Esophagus (tissue), 2 donors: Measurements from ENCODE around the gene MOB3A. TPM values are rescaled to one million over a fixed set of nuclear protein-coding genes. Genes with fewer than 3 reads are reported as not detected.

Experiments
- H3K27ac ChIP-seq, 2 donors: one replicate each; pipeline ENCODE4 v1.5.1; 2013; ENCODE audit warnings: low read depth in 2 of 2, mild to moderate bottlenecking in 2 of 2, inconsistent platforms in 1 of 2, low read length in 1 of 2, moderate library complexity in 1 of 2
- H3K27me3 ChIP-seq, 2 donors: one replicate each; pipeline ENCODE4 v1.6.1; 2013; ENCODE audit warnings: low read length in 2 of 2, control low read depth in 1 of 2, mild to moderate bottlenecking in 1 of 2; ENCODE audit not compliant: insufficient read depth in 2 of 2, control insufficient read depth in 1 of 2
- H3K36me3 ChIP-seq, 2 donors: one replicate each; pipeline ENCODE4 v1.6.1; 2013; ENCODE audit warnings: low read length in 1 of 2; ENCODE audit not compliant: control insufficient read depth in 2 of 2, insufficient read depth in 2 of 2
- H3K4me1 ChIP-seq, 2 donors: one replicate each; pipeline ENCODE4 v1.6.1; 2013; ENCODE audit warnings: low read length in 1 of 2; ENCODE audit not compliant: control insufficient read depth in 2 of 2, insufficient read depth in 2 of 2
- H3K4me3 ChIP-seq, 2 donors: one replicate each; pipeline ENCODE4 v1.5.1; 2013; ENCODE audit warnings: low read length in 2 of 2, mild to moderate bottlenecking in 2 of 2, low read depth in 1 of 2, moderate library complexity in 1 of 2
- H3K9me3 ChIP-seq, 2 donors: one replicate each; pipeline ENCODE4 v1.6.1; 2013; ENCODE audit warnings: mild to moderate bottlenecking in 2 of 2, low read depth in 1 of 2, low read length in 1 of 2, moderate library complexity in 1 of 2; ENCODE audit not compliant: control insufficient read depth in 2 of 2, insufficient read depth in 1 of 2
- WGBS, 2 donors: extraction: QIAGEN DNeasy Blood & Tissue Kit; methylation state at CpG; one replicate each; pipeline ENCODE4 v1.1.7; 2013; 5-methylcytosine and 5-hydroxymethylcytosine counted together
- polyA plus RNA-seq, 2 donors: library from polyadenylated mRNA; stranded (reverse); fragments of 200-250 nt; gene quantifications; one replicate each; pipeline ENCODE4 v1.2.3, GENCODE V29; 2013
- donor health status: healthy with polysubstance abuse.
- donor health status: Bipolar disorder and iron deficiency.

The MOB3A gene
- polyA plus RNA-seq, 2 donors, result 11.0 to 12.4 TPM

DNA sequence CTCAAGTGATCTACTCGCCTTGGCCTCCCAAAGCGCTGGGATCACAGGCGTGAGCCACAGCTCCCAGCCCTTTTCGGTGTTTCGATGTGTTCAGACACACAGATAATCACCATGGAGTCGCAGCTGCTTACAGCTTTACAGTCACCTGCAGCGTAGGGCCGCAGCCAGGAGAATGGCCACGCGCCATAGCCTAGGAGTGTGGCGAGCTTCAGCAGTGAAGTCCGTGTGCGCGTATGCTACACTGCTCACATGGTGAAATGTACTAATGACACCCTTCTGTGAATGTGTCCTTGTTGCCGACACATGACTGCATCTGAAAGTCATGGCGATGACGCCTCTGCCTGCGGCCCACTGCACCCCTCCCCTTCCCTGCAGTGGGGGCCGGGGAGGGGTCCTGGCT is 31.6 kb upstream of the MOB3A start:
- Histone ChIP-seq H3K27me3 (no peaks in the 10 kb centered on the region), H3K27ac (no peak overlapping the region), H3K4me3 (no peak overlapping the region), H3K4me1 (no peaks in the 10 kb centered on the region), H3K9me3 (no peaks in the 10 kb centered on the region), H3K36me3 (peaks cover 50 to 74% of the 10 kb centered on the region in 2 donors)
- 73 to 81% methylated on average over 19 of the region's 19 CpGs for WGBS, 2 donors

DNA sequence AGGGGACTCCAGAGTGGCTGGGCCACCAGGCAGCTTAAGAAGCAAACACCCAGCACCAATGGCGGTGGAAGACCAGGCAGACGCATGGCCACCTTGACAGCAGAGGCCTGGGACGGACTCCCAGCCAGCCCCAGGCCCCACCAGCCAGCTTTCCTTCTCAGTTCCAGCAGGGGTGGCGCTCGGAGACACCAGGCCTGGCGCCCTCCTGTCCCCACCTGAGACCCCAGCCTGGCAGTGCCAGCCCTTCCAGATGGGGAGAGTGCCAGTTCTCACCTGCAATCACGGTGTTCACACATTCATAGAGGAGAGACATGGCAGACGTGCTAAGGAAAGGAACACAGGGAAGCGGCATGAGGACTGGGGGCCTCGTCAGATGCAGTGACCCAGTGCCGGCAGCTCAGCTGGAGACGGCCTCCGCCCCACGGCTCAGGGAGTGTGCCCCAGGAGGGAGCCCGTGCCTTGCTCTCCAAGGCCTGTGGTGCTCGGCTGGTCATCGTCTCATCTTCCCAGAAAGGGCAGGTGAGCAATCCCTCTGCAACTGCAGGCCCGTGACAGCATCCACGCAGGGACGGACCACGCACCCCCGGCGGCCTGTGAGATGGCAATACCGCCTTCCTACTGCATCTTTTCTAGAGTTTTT is 30.9 kb upstream of the MOB3A start:
- H3K4me3 ChIP-seq, result no peak overlapping the region
- H3K4me1 ChIP-seq, result no peaks in the 10 kb centered on the region
- no peak overlapping the region for H3K27ac ChIP-seq
- peaks cover 49 to 74% of the 10 kb centered on the region in 2 donors for H3K36me3 ChIP-seq
- H3K27me3 ChIP-seq, result no peaks in the 10 kb centered on the region
- 94 to 97% methylated on average over 24 of the region's 24 CpGs for WGBS, 2 donors
- H3K9me3 ChIP-seq, result no peaks in the 10 kb centered on the region

DNA sequence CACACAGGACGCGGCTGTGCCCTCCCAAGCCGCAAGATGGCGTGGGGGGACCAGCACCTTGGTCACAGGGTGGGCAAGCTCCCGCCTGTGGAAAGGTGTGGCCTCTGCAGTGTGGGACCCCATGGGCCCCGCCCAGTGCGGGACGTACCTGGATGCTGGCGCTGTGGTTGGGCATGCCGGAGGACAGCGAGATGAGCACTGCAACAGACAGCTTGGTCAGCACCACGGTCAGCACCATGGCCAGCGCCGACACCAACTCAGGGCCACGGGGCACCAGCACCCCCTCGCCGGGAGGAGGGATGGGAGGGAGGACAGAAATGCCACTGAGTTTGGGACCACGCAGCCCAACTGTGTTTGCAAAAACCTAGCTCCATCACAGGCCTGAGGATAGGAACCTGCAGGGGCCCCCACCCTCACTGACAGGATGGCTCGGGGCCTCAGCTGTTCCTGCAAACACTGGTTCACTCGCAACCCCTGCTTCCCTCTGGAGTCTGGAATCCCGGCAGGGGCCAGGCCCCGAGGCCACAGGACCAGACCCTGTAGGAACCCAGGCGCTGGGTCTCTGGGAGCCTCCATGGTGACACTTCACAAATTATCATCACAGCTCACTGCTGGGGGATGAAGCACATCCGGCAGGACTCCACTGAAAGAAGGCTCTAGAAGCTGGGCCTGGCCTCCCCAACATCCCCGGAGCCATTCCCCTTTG is 27.7 kb upstream of the MOB3A start:
- H3K9me3 ChIP-seq, result no peaks in the 10 kb centered on the region
- H3K27me3 ChIP-seq, result no peaks in the 10 kb centered on the region
- H3K4me1 ChIP-seq, result no peaks in the 10 kb centered on the region
- peaks cover 35 to 70% of the 10 kb centered on the region in 2 donors for H3K36me3 ChIP-seq
- WGBS, 2 donors, result 88 to 91% methylated on average over 25 of the region's 25 CpGs
- H3K27ac ChIP-seq, result no peak overlapping the region
- no peak overlapping the region for H3K4me3 ChIP-seq

DNA sequence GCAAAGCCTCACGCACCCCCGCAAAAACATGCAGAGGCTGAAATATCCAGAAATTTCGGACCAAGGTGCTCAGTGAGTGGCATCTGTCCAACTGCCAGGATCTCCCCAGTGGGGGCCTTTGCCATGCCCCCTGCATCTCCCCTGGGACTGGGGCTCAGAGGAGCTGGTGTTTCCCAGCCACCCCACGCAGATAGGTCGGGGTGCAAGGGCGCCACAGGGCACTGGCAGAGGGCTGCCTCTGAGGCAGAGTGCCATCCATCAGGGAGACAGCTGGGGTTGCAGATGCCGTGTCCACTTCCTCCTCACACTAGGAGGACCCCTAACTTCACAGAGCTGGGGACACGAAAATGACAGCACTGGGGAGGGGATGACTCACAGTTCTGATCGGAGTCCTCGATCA is 26.9 kb upstream of the MOB3A start:
- peaks cover 39 to 76% of the 10 kb centered on the region in 2 donors for H3K36me3 ChIP-seq

DNA sequence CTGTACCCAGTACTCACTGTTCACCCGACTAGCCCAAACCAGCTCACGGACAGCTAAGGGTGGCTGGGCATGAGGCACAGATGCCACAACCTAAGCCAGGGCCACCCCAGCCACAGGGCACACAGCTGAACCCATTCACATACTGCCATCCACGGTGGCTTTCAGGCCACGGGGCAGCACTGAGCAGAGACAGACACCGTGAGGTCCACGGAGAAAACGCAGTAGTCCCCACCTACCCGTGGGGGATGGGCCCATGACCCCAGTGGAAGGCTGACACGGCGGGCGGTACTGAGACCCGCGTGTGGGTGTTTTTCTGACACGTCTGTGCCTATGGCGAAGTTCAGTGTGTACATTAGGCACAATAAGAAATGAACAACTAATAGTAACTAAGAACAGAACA is 26.1 kb upstream of the MOB3A start:
- peaks cover 36 to 77% of the 10 kb centered on the region in 2 donors for H3K36me3 ChIP-seq
- no peaks in the 10 kb centered on the region for H3K9me3 ChIP-seq
- no peak overlapping the region for H3K27ac ChIP-seq
- no peaks in the 10 kb centered on the region for H3K4me1 ChIP-seq
- 91% methylated on average over 15 of the region's 15 CpGs for WGBS, 2 donors
- H3K4me3 ChIP-seq, result no peak overlapping the region
- no peaks in the 10 kb centered on the region for H3K27me3 ChIP-seq

More for the DNA sequence above, 26.9 kb upstream of the MOB3A start:
- 94% methylated on average over 10 of the region's 10 CpGs for WGBS, 2 donors
- Histone ChIP-seq H3K27ac (no peak overlapping the region), H3K27me3 (no peaks in the 10 kb centered on the region), H3K4me1 (no peaks in the 10 kb centered on the region), H3K9me3 (no peaks in the 10 kb centered on the region), H3K4me3 (no peak overlapping the region)

DNA sequence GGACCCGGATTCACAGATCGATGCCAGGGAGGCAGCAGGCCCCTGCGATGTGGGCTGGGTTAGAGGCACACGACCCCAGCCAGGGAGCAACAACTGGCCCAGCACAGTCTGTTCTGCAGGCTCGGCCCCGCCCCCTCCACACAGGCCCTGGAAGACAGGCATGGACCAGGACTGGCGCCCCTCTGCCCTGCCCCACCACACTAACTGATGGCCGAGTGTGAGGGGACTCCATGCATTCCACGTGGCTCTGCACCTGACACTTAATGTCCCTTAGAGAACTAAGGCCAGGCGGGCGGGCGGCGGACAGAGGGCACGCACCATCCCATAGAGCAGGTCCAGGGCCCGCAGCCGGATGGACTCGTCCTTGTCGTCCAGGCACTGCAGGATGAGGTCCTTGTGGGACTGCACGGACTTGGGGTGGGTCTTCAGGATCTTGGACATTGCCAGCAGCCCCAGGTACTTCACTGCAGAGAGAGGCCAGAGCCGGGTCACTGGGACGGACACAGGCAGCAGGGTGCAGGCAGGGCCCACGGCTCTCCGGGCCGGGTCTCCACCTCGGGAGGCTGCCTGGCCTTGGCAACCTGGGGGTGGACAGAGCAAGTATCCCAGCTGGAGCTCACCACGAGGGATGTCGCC is 25.4 kb upstream of the MOB3A start:
- Histone ChIP-seq H3K27me3 (no peaks in the 10 kb centered on the region), H3K4me3 (no peak overlapping the region), H3K36me3 (peaks cover 38 to 77% of the 10 kb centered on the region in 2 donors), H3K9me3 (no peaks in the 10 kb centered on the region), H3K4me1 (no peaks in the 10 kb centered on the region), H3K27ac (no peak overlapping the region)
- 94% methylated on average over 27 of the region's 27 CpGs for WGBS, 2 donors

DNA sequence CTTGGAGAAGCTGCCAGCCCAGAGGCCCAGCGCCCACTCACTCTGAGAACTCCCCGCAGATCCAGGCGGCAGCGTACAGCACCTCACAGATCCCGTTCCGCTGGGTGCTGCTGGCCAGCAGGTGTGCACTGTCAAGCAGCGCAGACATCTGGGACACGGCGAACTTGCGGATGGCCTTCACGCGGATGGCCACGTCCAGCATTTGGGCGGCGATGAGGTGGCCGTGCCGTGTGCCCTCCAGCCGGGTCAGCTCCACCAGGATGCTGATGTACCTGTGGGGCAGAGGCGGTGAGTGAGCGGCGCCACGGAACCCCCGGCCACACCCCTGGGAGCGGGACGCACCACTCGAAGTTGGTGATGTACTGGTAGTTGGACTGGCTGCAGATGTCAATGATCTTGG is 24.7 kb upstream of the MOB3A start:
- H3K9me3 ChIP-seq, result no peaks in the 10 kb centered on the region
- no peak overlapping the region for H3K4me3 ChIP-seq
- H3K4me1 ChIP-seq, result no peaks in the 10 kb centered on the region
- peaks cover 42 to 78% of the 10 kb centered on the region in 2 donors for H3K36me3 ChIP-seq
- H3K27me3 ChIP-seq, result no peaks in the 10 kb centered on the region
- H3K27ac ChIP-seq, result no peak overlapping the region
- WGBS, 2 donors, result 95 to 97% methylated on average over 26 of the region's 26 CpGs

DNA sequence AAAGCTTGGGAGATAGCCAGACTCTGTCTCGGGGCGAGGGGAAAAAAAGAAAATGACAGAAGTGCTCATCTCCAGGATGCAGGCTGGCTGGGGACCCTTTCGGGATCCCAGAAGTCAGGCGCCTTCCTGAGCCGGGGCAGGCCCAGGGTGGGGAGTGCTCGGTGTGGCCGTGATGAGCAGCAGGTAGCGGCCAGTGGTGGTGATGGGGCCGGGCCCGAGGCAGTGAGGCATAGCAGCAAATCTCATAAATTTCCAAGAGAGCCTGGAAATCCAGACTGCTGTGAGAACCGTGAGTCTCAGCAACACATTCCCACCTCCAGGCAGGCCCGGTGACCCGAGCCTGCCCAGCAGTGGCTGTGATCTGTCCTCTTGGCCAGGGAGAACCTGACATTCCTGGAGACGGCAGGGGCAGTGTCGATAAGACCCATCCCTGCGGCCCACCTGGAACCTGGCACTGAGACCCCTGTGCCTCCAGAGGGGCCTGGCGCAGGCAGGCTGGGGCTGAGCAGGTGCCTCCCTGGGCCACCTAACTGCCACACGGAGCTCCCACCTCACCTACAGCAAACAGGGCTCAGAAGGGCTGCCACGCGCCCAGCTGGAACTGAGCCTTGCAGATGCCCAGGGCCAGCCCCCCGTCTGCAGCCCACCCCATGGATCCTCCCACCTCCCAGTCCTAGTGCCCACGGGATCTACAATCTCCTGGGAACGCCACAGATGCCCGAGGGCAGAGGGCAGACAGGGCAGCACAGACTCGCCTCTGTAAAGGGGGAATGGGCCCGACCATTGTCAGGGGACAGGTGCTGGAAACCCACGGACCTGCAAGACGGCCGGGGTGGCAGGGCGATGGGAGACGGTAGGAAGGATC is 24.0 kb upstream of the MOB3A start:
- H3K9me3 ChIP-seq, result no peaks in the 10 kb centered on the region
- no peak overlapping the region for H3K27ac ChIP-seq
- 88 to 90% methylated on average over 31 of the region's 31 CpGs for WGBS, 2 donors
- H3K4me1 ChIP-seq, result no peaks in the 10 kb centered on the region
- H3K36me3 ChIP-seq, result peaks cover 45 to 85% of the 10 kb centered on the region in 2 donors
- H3K4me3 ChIP-seq, result no peak overlapping the region
- no peaks in the 10 kb centered on the region for H3K27me3 ChIP-seq

DNA sequence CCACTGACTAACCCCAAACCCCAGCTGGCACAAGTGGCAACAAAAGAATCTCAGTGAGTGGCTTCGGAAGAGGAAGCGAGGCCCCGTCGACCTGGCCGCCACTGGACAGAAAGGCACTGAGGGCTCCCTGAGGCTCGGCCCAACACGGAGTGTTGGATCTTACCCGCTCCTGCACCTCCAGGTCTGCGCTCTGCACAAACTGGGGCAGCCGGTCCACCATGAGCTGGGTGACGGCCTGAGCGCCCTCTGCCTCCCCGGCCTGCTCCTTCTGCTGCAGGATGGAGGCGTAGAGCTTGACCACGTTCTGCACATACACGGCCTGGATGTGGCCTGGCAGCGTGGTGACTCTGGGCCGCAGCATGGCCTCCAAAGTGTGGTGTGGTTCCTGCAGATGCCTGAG is 22.3 kb upstream of the MOB3A start:
- no peaks in the 10 kb centered on the region for H3K9me3 ChIP-seq
- H3K27ac ChIP-seq, result no peak overlapping the region
- H3K36me3 ChIP-seq, result peaks cover 53 to 92% of the 10 kb centered on the region in 2 donors
- H3K4me1 ChIP-seq, result no peaks in the 10 kb centered on the region
- H3K4me3 ChIP-seq, result no peak overlapping the region
- no peaks in the 10 kb centered on the region for H3K27me3 ChIP-seq
- 92 to 94% methylated on average over 18 of the region's 18 CpGs for WGBS, 2 donors
